ENCODE measurements around the gene LPO. TPM values are rescaled to one million over a fixed set of nuclear protein-coding genes. Genes with fewer than 3 reads are reported as not detected.

Gene LPO
- total and polyA plus RNA-seq, 10 of the 15 experiments (the other 5 are each of a cell fraction or from before 2014, with no cell fraction given): 0.03 to 0.11 (median 0.06) TPM; not detected in 7

- Histone ChIP-seq H3K27me3 (replicated peaks in 1 of 2; ENCODE audit: control insufficient read depth in 2 of 2, insufficient read depth in 2 of 2, low read length in 1 of 2) (no peaks in the 10 kb centered on the region), H3K9me3 (replicated peaks; ENCODE audit: control insufficient read depth, insufficient read depth, low read length) (no peaks in the 10 kb centered on the region), H3K4me3 (no peak overlapping the region), H3K36me3 (ENCODE audit: control insufficient read depth in 2 of 2, insufficient read depth in 2 of 2, low read length in 1 of 2) (0 out of 4 replicates have a peak, but pooled peaks cover 0 to under 1% of the 10 kb centered on the region in 2 experiments), H3K79me2 (ENCODE audit: control insufficient read depth, insufficient read depth, low read length) (no peaks in the 10 kb centered on the region), H3K27ac (ENCODE audit: control insufficient read depth, insufficient read depth) (no peak overlapping the region), H3K4me1 (ENCODE audit: control insufficient read depth, insufficient read depth, low read length) (peaks cover 7% of the 10 kb centered on the region), H3K4me2 (ENCODE audit: control insufficient read depth, insufficient read depth) (no peak overlapping the region), H3K9ac (ENCODE audit: control insufficient read depth, insufficient read depth, low read length) (no peak overlapping the region), H4K20me1 (ENCODE audit: control insufficient read depth, insufficient read depth) (no peaks in the 10 kb centered on the region), H2AFZ (ENCODE audit: control insufficient read depth, low read depth, low read length) (no peak overlapping the region)
- ChIA-PET SMC1A (ENCODE audit: uncharacterized antibody, unreplicated experiment) (interaction anchor here (1.0 to 12.9 kb wide), 8 partner anchors 13 to 307 kb away, joined by 3 to 249 read pairs (median 4); no protein-coding TSS in a partner anchor), CTCF (interaction anchor here (1.1 to 6.5 kb wide), 6 partner anchors 11 to 133 kb away, joined by 3 to 163 read pairs (median 4); partner anchors contain the start of gene RNF43), POLR2A (interaction anchor here (1.1 kb wide), 1 partner anchor 30 kb away, joined by 3 read pairs; no protein-coding TSS in a partner anchor), RAD21 (ENCODE audit: unreplicated experiment) (interaction anchor here (2.5 to 10.9 kb wide), 2 partner anchors 27 to 102 kb away, joined by 8 to 227 read pairs; partner anchors contain the start of gene RNF43)
- ATAC-seq (no peak), FAIRE-seq (no peak), DNase-seq (ENCODE audit: low read depth, low spot score) (no peak)
- TF ChIP-seq PML (IDR thresholded peaks at IDR 0.05; ENCODE audit: low read length) (no peak), EP300 (IDR thresholded peaks at IDR 0.05; ENCODE audit: borderline replicate concordance in 1 of 2, control insufficient read depth in 1 of 2, low read depth in 2 of 2, low read length in 2 of 2) (no peak), MTA3 (IDR thresholded peaks at IDR 0.05; ENCODE audit: borderline replicate concordance, low read length) (no peak), TCF12 (IDR thresholded peaks at IDR 0.05; ENCODE audit: low read depth, low read length) (no peak), FOXK2 (IDR thresholded peaks at IDR 0.05) (no peak), WRNIP1 (IDR thresholded peaks at IDR 0.05; ENCODE audit: borderline replicate concordance, low read depth, low read length) (no peak), IKZF1 (conservative IDR thresholded peaks at IDR 0.05) (no peak), DPF2 (IDR thresholded peaks at IDR 0.05) (no peak), NFYB (IDR thresholded peaks at IDR 0.05; ENCODE audit: insufficient read depth, low read depth, low read length) (no peak), CHD2 (IDR thresholded peaks at IDR 0.05; ENCODE audit: borderline replicate concordance, low read depth, low read length) (no peak), MYB (IDR thresholded peaks at IDR 0.05; ENCODE audit: borderline replicate concordance, low read depth, low read length) (no peak), IRF3 (IDR thresholded peaks at IDR 0.05) (no peak), BRCA1 (IDR thresholded peaks at IDR 0.05; ENCODE audit: low read depth, low read length) (no peak), TCF3 (IDR thresholded peaks at IDR 0.05; ENCODE audit: borderline replicate concordance, insufficient read depth, low read depth, low read length) (no peak), LARP7 (IDR thresholded peaks at IDR 0.05) (no peak), ZZZ3 (IDR thresholded peaks at IDR 0.05; ENCODE audit: control insufficient read depth, insufficient read length, low read depth) (no peak), CREB1 (IDR thresholded peaks at IDR 0.05; ENCODE audit: low read depth) (no peak), ZNF384 (IDR thresholded peaks at IDR 0.05; ENCODE audit: borderline replicate concordance, low read depth, low read length) (no peak), POLR2AphosphoS5 (IDR thresholded peaks at IDR 0.05; ENCODE audit: low read length) (no peak)
- WGBS (ENCODE audit: insufficient coverage, insufficient replicate concordance, low lambda C conversion rate, missing lambda C conversion rate): 63% methylated on average over 6 of the region's 6 CpGs
- intact Hi-C loops (cut with micrococcal nuclease; ENCODE audit: unreplicated experiment) (no loop called here), in situ Hi-C loops (cut with MboI) (loop anchor here (5.0 kb wide), 1 partner anchor 132 kb away; no protein-coding TSS in a partner anchor)
- no TSS peak for BruUV-seq (replicated peaks)
Observed at GRCh38 chr17:58315281-58315711, 76.9 kb downstream of the LPO start.

Measured in GM12878 (cell line).